H9 (cell line): Measurements from ENCODE around the gene MRM3. TPM values are rescaled to one million over a fixed set of nuclear protein-coding genes. Genes with fewer than 3 reads are reported as not detected.

Experiments used
- DNase-seq: peaks from one replicate; pipeline ENCODE4 v3.0.0-alpha.2; 2017
- H2AFZ ChIP-seq: one replicate; pipeline ENCODE4 v1.6.1; 2013; ENCODE audit warnings: mild to moderate bottlenecking, low read length, control low read depth, moderate library complexity
- H2AK5ac ChIP-seq: 2 replicates; pipeline ENCODE4 v1.6.1; 2013; ENCODE audit warnings: low read length, control low read depth, mixed read lengths; ENCODE audit not compliant: insufficient read length
- H2BK120ac ChIP-seq: one replicate; pipeline ENCODE4 v1.6.1; 2013; ENCODE audit warnings: low read depth, mild to moderate bottlenecking, low read length, control low read depth, inconsistent platforms; ENCODE audit not compliant: poor library complexity, severe bottlenecking
- H2BK12ac ChIP-seq: 2 replicates; pipeline ENCODE4 v1.6.1; 2013; ENCODE audit warnings: low read length, control low read depth, mixed read lengths, low read depth; ENCODE audit not compliant: insufficient read length
- H2BK15ac ChIP-seq: 2 replicates; pipeline ENCODE4 v1.6.1; 2013; ENCODE audit warnings: low read depth, low read length, control low read depth
- H2BK20ac ChIP-seq: one replicate; pipeline ENCODE4 v1.6.1; 2013; ENCODE audit warnings: low read depth, mild to moderate bottlenecking, low read length, control low read depth, inconsistent platforms; ENCODE audit not compliant: poor library complexity, severe bottlenecking
- H2BK5ac ChIP-seq: 2 replicates; pipeline ENCODE4 v1.6.1; 2013; ENCODE audit warnings: low read length, control low read depth, mixed read lengths; ENCODE audit not compliant: insufficient read length
- H3K14ac ChIP-seq: 2 replicates; pipeline ENCODE4 v1.6.1; 2013; ENCODE audit warnings: low read length, control low read depth; ENCODE audit not compliant: insufficient read depth
- H3K18ac ChIP-seq: 2 replicates; pipeline ENCODE4 v1.6.1; 2013; ENCODE audit warnings: low read depth, mild to moderate bottlenecking, mixed read lengths, low read length, control low read depth; ENCODE audit not compliant: insufficient read length
- H3K23ac ChIP-seq: 2 replicates; pipeline ENCODE4 v1.6.1; 2013; ENCODE audit warnings: low read length, control low read depth, mixed read lengths, low read depth; ENCODE audit not compliant: insufficient read length
- H3K23me2 ChIP-seq: 2 replicates; pipeline ENCODE4 v1.6.1; 2013; ENCODE audit warnings: low read depth, mild to moderate bottlenecking, mixed read lengths, low read length, control low read depth; ENCODE audit not compliant: insufficient read length, poor library complexity, severe bottlenecking
- H3K27ac ChIP-seq: 2 replicates; pipeline ENCODE4 v1.5.1; 2013; ENCODE audit warnings: low read length, control low read depth, mixed read lengths, low read depth; ENCODE audit not compliant: insufficient read length
- H3K27me3 ChIP-seq: 2 replicates; pipeline ENCODE4 v1.6.1; 2013; ENCODE audit warnings: low read length, control low read depth, inconsistent platforms; ENCODE audit not compliant: insufficient read depth
- H3K4ac ChIP-seq: 2 replicates; pipeline ENCODE4 v1.6.1; 2013; ENCODE audit warnings: low read depth, mild to moderate bottlenecking, control low read depth, inconsistent platforms, low read length, moderate library complexity
- H3K4me1 ChIP-seq: 2 replicates; pipeline ENCODE4 v1.6.1; 2013; ENCODE audit warnings: low read length, control low read depth, inconsistent platforms; ENCODE audit not compliant: insufficient read depth
- H3K4me2 ChIP-seq: 2 replicates; pipeline ENCODE4 v1.6.1; 2013; ENCODE audit warnings: low read length, control low read depth, mixed read lengths; ENCODE audit not compliant: insufficient read length, insufficient read depth
- H3K56ac ChIP-seq: 2 replicates; pipeline ENCODE4 v1.6.1; 2013; ENCODE audit warnings: low read depth, mild to moderate bottlenecking, mixed read lengths, low read length, control low read depth; ENCODE audit not compliant: insufficient read length
- H3K79me1 ChIP-seq: 2 replicates; pipeline ENCODE4 v1.6.1; 2013; ENCODE audit warnings: low read depth, mild to moderate bottlenecking, moderate library complexity, low read length, control low read depth, inconsistent platforms; ENCODE audit not compliant: insufficient read depth, poor library complexity, severe bottlenecking
- H3K79me2 ChIP-seq: 2 replicates; pipeline ENCODE4 v1.6.1; 2013; ENCODE audit warnings: low read length, control low read depth, inconsistent platforms; ENCODE audit not compliant: insufficient read depth
- H3K9ac ChIP-seq: 2 replicates; pipeline ENCODE4 v1.6.1; 2013; ENCODE audit warnings: low read length, control low read depth, mixed read lengths; ENCODE audit not compliant: insufficient read length; ENCODE audit errors: extremely low read depth
- H3K9me3 ChIP-seq: one replicate; pipeline ENCODE4 v1.6.1; 2013; ENCODE audit warnings: low read depth, low read length, inconsistent platforms; ENCODE audit not compliant: control insufficient read depth
- H3T11ph ChIP-seq: one replicate; pipeline ENCODE4 v1.6.1; 2013; ENCODE audit warnings: mild to moderate bottlenecking, low read length, control low read depth, inconsistent platforms
- H4K20me1 ChIP-seq: one replicate; pipeline ENCODE4 v1.6.1; 2013; ENCODE audit not compliant: control insufficient read depth, insufficient read length, insufficient read depth
- H4K5ac ChIP-seq: 2 replicates; pipeline ENCODE4 v1.6.1; 2013; ENCODE audit warnings: low read depth, mild to moderate bottlenecking, mixed read lengths, low read length, control low read depth; ENCODE audit not compliant: insufficient read length
- H4K8ac ChIP-seq: replicated peaks from 2 replicates; pipeline ENCODE4 v1.6.1; 2013; ENCODE audit warnings: low read length, control low read depth, mixed read lengths, low read depth; ENCODE audit not compliant: insufficient read length
- H4K91ac ChIP-seq: 2 replicates; pipeline ENCODE4 v1.6.1; 2013; ENCODE audit warnings: low read depth, mild to moderate bottlenecking, moderate library complexity, mixed read lengths, low read length, control low read depth; ENCODE audit not compliant: insufficient read length
- H3K27ac Mint-ChIP-seq, 3 experiments: 2 replicates in 2 of 3; 3 replicates in 1 of 3; pipeline ENCODE4 v1.8.0; 2020 to 2021; ENCODE audit warnings: mixed read lengths in 3 of 3, mild to moderate bottlenecking in 1 of 3, moderate library complexity in 1 of 3
- H3K27me3 Mint-ChIP-seq: 2 replicates; pipeline ENCODE4 v1.8.0; 2021; ENCODE audit warnings: low read depth, mild to moderate bottlenecking, moderate library complexity, mixed read lengths
- H3K36me3 Mint-ChIP-seq, 3 experiments: 2 replicates in 2 of 3; 3 replicates in 1 of 3; pipeline ENCODE4 v1.8.0; 2020 to 2021; ENCODE audit warnings: low read depth in 3 of 3, mixed read lengths in 3 of 3; ENCODE audit not compliant: insufficient read depth in 1 of 3
- H3K4me1 Mint-ChIP-seq, 2 experiments: 2 replicates each; pipeline ENCODE4 v1.8.0; 2020; ENCODE audit warnings: mixed read lengths in 2 of 2
- H3K4me3 Mint-ChIP-seq, 2 experiments: 2 replicates in 1 of 2; 3 replicates in 1 of 2; pipeline ENCODE4 v1.8.0; 2020 to 2021; ENCODE audit warnings: mild to moderate bottlenecking in 2 of 2, mixed read lengths in 2 of 2, moderate library complexity in 1 of 2
- H3K9me3 Mint-ChIP-seq, 2 experiments: 2 replicates in 1 of 2; 3 replicates in 1 of 2; pipeline ENCODE4 v1.8.0; 2020; ENCODE audit warnings: mild to moderate bottlenecking in 2 of 2, mixed read lengths in 2 of 2, moderate library complexity in 1 of 2
- WGBS: extraction: QIAGEN DNeasy Blood & Tissue Kit; methylation state at CpG from one replicate; pipeline ENCODE4 v1.1.7; 2013; ENCODE audit warnings: missing lambda C conversion rate, low lambda C conversion rate, mixed read lengths; ENCODE audit not compliant: insufficient read length; ENCODE audit errors: extremely low coverage; 5-methylcytosine and 5-hydroxymethylcytosine counted together
- total RNA-seq: library from RNA; stranded (reverse); gene quantifications from 2 replicates; pipeline ENCODE4 v1.2.1, GENCODE V29; 2021
- TF ChIP-seq, protein P1 (sequence below): fragments of 200-600 bp; sonication (generic); conservative IDR thresholded peaks from 3 replicates; pipeline ENCODE4 v1.8.0; 2021; ENCODE audit warnings: antibody characterized with exemption, mild to moderate bottlenecking

Gene MRM3
- total RNA-seq, 1 experiment from 2014 or later = 25.3 TPM

GRCh38 chr17:792277-792676, 10.1 kb downstream of the MRM3 start:
- no CpG with 5 or more reads among the region's 9 CpGs for WGBS

More at GRCh38 chr17:792277-792676, 10.1 kb downstream of the MRM3 start:
- Histone ChIP-seq H4K20me1 (no peaks in the 10 kb centered on the region), H2BK120ac (no peak overlapping the region), H2AFZ (no peak overlapping the region), H3K9ac (no peak overlapping the region), H4K91ac (no peak overlapping the region), H3T11ph (no peak overlapping the region), H2BK15ac (no peak overlapping the region), H2BK12ac (no peak overlapping the region), H3K56ac (no peak overlapping the region), H3K4me1 (no peaks in the 10 kb centered on the region), H2AK5ac (no peak overlapping the region), H3K14ac (no peak overlapping the region), H4K8ac (no peak overlapping the region), H3K23me2 (no peaks in the 10 kb centered on the region), H3K18ac (no peak overlapping the region), H2BK20ac (no peak overlapping the region), H3K27me3 (no peaks in the 10 kb centered on the region), H3K23ac (no peak overlapping the region), H2BK5ac (no peak overlapping the region), H3K79me1 (no peaks in the 10 kb centered on the region), H3K27ac (no peak overlapping the region), H3K4me2 (no peak overlapping the region), H3K79me2 (no peaks in the 10 kb centered on the region), H3K9me3 (no peaks in the 10 kb centered on the region), H3K4ac (no peak overlapping the region), H4K5ac (no peak overlapping the region)
- Mint-ChIP-seq H3K27me3 (no peaks in the 10 kb centered on the region; the same call in 1 of the 2 replicates), H3K36me3 (peaks cover 19 to 60% (median 58%) of the 10 kb centered on the region in 3 experiments; a peak in 6 of 7 replicates), H3K27ac (peak overlapping the region in 1 of 3 experiments; percentile 86; a peak in 2 of 7 replicates), H3K4me1 (peaks cover 10 to 24% of the 10 kb centered on the region in 2 experiments), H3K9me3 (no peaks in the 10 kb centered on the region), H3K4me3 (no peak overlapping the region)
- TF ChIP-seq, protein P1, sequence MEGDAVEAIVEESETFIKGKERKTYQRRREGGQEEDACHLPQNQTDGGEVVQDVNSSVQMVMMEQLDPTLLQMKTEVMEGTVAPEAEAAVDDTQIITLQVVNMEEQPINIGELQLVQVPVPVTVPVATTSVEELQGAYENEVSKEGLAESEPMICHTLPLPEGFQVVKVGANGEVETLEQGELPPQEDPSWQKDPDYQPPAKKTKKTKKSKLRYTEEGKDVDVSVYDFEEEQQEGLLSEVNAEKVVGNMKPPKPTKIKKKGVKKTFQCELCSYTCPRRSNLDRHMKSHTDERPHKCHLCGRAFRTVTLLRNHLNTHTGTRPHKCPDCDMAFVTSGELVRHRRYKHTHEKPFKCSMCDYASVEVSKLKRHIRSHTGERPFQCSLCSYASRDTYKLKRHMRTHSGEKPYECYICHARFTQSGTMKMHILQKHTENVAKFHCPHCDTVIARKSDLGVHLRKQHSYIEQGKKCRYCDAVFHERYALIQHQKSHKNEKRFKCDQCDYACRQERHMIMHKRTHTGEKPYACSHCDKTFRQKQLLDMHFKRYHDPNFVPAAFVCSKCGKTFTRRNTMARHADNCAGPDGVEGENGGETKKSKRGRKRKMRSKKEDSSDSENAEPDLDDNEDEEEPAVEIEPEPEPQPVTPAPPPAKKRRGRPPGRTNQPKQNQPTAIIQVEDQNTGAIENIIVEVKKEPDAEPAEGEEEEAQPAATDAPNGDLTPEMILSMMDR = peak; percentile 23; the same call in 1 of the 3 replicates
- no peak for DNase-seq
